ENCODE results near the gene PSMD11.
"Not testable (repeated sequence)": the region's sequence is repeated elsewhere in the genome, so short reads cannot be mapped to it uniquely, and the experiment has no call there.

The PSMD11 gene

DNA sequence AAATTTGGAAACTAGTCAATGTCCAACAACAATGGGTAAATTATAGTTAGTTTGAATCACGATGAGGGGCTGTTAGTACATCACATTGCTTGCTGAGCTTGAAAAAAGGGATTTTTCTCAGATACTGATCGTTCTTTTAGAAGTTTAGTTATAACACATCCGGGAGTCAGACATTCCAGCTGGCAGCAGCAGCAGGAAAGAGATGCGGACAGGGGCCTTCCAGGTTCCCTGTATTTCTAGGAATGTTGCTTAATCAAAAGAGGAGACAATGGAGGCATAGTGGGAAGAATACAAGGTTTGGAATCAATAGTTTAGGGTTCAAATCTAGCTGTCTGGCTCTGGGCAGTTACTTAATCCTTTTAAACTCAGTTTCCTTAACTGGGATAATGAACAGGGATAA lies 70.3 kb downstream of the PSMD11 start:
- no peak for DNase-seq (ENCODE audit: low spot score)

- DNase-seq (ENCODE audit: low spot score), result no peak
Observed at GRCh38 chr17:32515677-32516383, 71.5 kb downstream of the PSMD11 start.

- DNase-seq (ENCODE audit: low spot score), result no peak
Observed at GRCh38 chr17:32516450-32516849, 72.1 kb downstream of the PSMD11 start.

DNA sequence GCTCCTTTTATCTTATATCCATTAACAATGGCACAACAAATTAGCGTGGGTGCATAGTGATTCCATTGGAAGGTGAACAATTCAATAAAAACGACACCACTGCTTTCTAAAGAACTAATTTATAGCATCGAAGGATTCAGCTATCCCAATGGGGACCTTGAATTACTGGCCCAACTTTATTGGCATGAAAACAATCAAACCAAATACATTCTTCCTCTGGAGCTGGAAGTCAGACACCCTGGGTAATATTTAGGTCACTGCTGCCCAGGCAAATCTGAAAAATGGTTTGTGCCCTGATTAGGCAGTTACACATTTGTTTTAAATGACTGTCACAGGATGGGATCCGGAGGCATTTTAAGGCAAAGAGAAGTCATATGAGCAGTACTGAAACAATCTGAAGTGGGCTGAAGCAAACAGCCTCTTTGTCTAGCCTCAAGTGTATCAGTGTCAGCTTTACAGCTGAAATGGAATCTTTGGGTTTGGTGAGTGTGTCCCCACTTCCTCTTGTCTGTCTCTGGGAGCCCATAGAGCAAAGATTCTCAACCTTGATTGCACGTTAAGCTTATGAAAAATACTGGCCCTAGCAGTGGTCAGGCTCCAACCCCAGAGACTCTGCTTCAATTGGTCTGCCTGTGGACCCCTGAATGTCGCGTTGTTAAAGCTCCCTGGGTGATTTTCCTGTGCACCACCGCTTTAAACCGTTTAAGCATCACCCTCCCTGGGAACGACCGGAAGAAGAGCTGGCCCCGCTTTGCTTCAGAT lies 72.8 kb downstream of the PSMD11 start:
- DNase-seq (ENCODE audit: low spot score), result peak; percentile 42

GRCh38 chr17:32517982-32518381 lies 73.7 kb downstream of the PSMD11 start:
- DNase-seq (ENCODE audit: low spot score), result no peak

DNA sequence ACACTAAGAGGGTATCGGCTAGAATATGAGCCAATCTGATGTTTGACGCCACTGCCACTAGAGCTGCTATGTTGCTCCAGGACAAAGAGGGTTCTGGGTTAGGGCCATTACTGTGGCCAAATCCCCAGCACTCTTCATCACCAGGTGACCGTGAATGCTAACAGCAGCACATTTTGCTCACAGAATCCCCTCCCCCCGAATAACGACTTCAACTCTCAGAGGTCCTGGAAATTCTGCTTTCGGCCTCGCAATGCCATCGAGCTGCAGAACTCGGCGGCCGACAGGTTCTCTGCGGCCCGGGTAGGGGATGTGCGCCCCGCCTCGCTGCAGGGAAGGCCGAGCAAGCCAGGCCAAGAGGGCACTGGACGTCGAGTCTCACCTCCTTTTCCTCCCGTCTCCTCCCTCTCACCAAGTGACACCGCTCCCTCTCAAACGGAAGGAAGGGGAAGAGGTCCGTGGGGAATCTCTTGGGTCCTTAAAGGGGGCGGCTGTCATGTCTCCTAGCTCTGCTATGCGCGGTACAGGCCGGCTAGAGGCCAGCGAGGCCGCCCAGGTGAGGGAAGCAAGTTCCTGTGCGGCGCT lies 74.4 kb downstream of the PSMD11 start:
- DNase-seq (ENCODE audit: low spot score), result no peak

DNA sequence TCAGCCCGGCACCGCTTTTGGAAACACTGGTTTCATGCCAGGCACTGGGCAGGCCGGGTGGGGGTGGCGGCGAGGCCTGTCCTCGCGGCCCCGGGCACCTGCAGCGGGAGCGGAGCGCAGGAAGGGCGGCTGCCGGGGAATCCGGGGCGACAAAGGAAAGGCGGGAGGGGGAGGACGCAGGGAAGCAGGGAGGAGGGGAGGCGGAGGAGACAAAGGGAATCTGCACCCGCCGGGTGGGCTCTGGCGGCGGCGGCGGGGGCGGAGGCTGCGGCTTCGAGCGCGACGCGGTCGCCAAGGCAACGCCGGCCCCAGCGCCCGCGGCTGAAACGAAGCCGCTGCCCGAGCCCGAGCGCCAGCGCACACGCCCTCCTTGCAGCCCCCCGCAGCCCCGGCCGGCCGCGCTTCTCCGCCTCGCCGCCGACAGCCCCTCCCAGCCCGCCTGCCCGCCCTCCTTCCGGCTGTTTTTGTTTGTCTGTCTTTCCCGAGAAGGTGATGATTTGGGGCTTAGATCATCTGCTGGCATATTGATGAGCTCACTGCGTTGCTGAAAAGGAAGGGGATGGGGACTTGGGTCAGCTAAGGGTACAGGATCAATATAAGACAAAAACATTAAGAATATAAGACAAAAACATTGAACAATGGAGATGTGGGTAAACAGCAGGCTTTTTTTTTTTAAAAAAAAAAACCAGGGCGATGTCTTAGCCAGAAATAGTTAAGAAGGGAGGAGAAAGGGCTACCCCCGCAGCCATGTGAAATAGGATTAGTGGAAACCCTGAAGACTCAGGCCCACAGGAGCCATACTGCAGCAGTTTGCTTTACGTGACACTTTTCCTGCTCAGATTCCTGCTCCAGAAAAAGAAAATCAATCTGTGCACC lies 75.2 kb downstream of the PSMD11 start:
- peak; percentile 28 for DNase-seq (ENCODE audit: low spot score)

GRCh38 chr17:32520104-32520701 lies 75.9 kb downstream of the PSMD11 start:
- DNase-seq (ENCODE audit: low spot score), result no peak

DNA sequence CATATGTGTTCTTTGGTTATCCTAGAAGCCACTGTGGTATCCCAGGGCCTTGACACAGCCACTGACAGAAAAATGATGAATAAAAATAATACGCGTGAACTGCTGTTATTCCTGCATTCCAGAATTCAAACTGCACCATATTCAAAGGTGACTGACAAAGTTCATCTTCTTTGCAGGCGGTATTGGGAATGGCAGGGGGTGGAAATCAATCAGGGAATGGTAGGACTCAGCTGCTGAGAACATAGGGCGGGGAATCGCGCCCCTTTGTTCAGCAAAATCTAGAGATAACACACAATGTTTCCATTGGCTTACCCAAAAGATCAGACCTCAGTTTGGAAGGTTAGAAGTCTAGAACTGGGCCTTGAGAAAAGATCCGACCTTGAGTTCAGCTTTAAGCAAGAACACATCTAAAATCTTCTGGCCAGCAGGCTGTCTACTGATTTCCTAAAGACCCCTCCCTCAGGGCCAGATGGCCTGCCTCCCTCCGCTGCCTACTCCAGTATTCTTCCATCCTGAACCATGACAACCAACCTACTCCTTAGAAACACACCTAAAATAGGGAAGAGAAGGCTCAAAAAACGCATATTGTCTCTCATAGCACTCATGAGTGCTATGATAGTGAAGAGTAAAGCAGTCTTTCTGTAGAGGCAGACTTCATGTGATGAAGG lies 76.6 kb downstream of the PSMD11 start:
- DNase-seq (ENCODE audit: low spot score), result no peak

- no peak for DNase-seq (ENCODE audit: low spot score)
Observed at GRCh38 chr17:32523017-32523680, 78.8 kb downstream of the PSMD11 start.

DNA sequence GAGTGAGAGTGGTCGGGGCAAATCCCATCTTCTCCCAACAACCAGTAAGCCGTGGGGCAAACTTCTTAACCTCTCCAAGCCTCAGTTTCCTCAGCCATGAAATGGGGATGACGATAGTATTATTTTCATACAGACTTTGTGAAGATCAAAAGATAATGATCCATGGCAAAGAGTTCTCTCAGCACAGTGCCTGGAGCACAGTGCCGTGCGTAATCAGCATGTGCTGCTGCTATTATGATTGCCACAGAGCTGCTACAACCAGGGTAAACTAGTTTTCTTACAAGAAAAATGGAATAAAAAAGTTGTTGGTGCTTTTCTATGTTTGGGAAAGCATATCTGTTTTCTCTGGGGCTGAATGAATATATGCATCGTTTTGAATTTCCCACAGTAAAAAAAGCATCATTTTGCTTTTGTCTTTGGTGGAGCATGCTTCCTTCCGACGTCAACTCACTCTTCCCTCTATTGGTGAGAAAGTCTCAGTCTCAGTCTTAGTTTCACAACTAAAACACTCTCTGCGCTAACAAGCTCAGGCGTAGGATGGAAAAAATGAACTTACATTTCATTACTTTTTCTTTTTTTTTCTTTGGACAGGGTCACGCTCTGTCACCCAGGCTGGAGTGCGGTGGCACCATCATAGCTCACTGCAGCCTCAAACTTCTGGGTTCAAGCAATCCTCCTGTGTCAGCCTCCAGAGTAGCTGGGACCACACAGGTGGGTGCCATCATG lies 79.7 kb downstream of the PSMD11 start:
- no peak for DNase-seq (ENCODE audit: low spot score)

DNA sequence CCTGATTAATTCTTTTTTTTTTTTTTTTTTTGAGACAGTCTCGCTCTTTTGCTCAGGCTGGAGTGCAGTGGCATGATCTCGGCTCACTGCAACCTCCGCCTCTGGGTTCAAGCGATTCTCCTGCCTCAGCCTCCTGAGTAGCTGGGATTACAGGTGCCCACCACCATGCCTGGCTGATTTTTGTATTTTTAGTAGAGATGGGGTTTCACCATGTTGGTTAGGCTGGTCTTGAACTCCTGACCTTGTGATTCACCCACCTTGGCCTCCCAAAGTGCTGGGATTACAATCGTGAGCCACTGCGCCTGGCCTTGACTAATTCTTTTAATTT lies 80.2 kb downstream of the PSMD11 start:
- not testable (repeated sequence) for DNase-seq (ENCODE audit: low spot score)

DNA sequence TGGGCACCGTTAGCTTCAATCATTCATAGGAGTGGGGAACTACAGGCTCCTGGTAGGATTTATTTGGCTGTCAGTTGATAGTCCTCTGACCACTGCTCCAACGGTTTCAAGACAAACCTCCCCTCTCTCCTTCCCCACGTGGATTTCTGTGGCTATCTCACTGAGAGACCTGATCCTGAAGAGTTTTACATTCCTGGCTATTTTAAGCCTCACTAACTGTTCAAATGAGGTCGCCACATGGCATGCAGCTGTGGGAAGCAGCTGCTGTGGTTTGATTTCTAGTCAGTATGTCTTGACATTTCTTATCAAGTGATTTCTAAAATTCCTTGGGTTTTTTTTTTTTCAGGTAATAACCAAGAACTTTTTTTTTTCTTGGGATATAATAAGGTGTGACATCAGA lies 80.8 kb downstream of the PSMD11 start:
- DNase-seq (ENCODE audit: low spot score), result no peak

- DNase-seq (ENCODE audit: low spot score), result no peak
Observed at GRCh38 chr17:32527146-32527545, 82.8 kb downstream of the PSMD11 start.

DNA sequence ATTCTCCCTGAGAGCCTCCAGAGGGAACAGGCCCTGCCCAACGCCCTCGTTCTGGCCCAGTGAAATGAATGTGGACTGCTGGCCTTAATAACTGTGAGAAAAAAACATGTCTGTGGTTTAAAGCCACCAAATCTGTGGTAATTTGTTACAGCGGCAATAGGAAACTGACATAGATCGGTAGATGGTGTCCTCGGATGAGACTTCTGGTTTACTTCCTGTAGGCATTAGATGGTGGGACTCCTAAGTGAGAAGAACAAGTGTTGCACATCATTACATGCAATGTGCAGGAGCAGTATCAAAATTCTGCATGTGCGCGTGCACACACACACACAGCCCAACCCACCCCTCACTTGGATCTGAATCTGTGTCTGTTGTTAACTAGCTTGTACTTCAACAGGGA lies 84.5 kb downstream of the PSMD11 start:
- DNase-seq (ENCODE audit: low spot score), result no peak

DNA sequence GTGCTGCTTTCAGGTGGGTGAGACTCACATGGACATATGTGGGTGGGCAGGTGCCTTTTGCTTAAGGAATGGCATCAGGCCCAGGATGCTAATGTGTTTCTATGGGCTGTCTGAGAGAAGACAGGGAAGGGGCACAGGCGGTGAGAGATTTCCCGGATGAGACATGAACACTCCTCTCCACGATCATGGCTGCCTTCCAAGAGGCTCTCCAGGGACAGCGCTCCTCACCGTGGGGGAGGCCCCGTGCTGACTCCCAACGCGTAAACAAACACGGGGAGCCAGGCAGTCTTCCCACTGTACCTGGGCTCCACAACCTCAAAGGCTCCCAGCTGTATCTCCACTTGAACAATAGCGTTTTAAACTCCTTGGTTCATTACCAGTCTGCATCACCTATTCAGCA lies 85.3 kb downstream of the PSMD11 start:
- DNase-seq (ENCODE audit: low spot score), result no peak

Data from COLO829 (cell line).